Effector CD8-positive, alpha-beta T cell (primary cell): Measurements from ENCODE around the gene BORCS6.
"Not testable (repeated sequence)": the region's sequence is repeated elsewhere in the genome, so short reads cannot be mapped to it uniquely, and the experiment has no call there.

Experiments used
- DNase-seq: peaks from one replicate; lab custom pipeline; 2025; lab: John Stamatoyannopoulos, UW
- total RNA-seq, 4 experiments: gene quantifications; one replicate each; lab custom pipeline; 2026; lab: John Stamatoyannopoulos, UW

Gene BORCS6
- total RNA-seq = 29.9 to 49.0 (median 36.9) reads per million in 4 experiments

- peak; percentile 91 for DNase-seq
Observed at GRCh38 chr17:8189711-8190477, at the start of gene BORCS6. BORCS6 (minus strand) TSS chr17:8190180; CDS start chr17:8190140, 40 bp downstream.

GRCh38 chr17:8237886-8238285, 47.9 kb upstream of the BORCS6 start:
- DNase-seq = no peak

- DNase-seq = no peak
Observed at GRCh38 chr17:8237175-8237574, 47.2 kb upstream of the BORCS6 start.

- no peak for DNase-seq
Observed at GRCh38 chr17:8235676-8236075, 45.7 kb upstream of the BORCS6 start.

- no peak for DNase-seq
Observed at GRCh38 chr17:8234361-8235270, 44.6 kb upstream of the BORCS6 start.

GRCh38 chr17:8231701-8232100, 41.7 kb upstream of the BORCS6 start:
- DNase-seq = no peak

- no peak for DNase-seq
Observed at GRCh38 chr17:8227238-8227581, 37.2 kb upstream of the BORCS6 start.

- DNase-seq = no peak
Observed at GRCh38 chr17:8226536-8227237, 36.7 kb upstream of the BORCS6 start.

GRCh38 chr17:8225813-8226535, 36.0 kb upstream of the BORCS6 start:
- peak; percentile 35 for DNase-seq

- no peak for DNase-seq
Observed at GRCh38 chr17:8224891-8225812, 35.2 kb upstream of the BORCS6 start.

GRCh38 chr17:8223356-8224126, 33.6 kb upstream of the BORCS6 start:
- DNase-seq = peak; percentile 34

- DNase-seq = peak; percentile 91
Observed at GRCh38 chr17:8222630-8223355, 32.8 kb upstream of the BORCS6 start.

- no peak for DNase-seq
Observed at GRCh38 chr17:8222380-8222629, 32.3 kb upstream of the BORCS6 start.

GRCh38 chr17:8221663-8222379, 31.8 kb upstream of the BORCS6 start:
- DNase-seq = peak; percentile 86

- DNase-seq = peak; percentile 81
Observed at GRCh38 chr17:8220783-8221662, 31.0 kb upstream of the BORCS6 start.

- not testable (repeated sequence) for DNase-seq
Observed at GRCh38 chr17:8214000-8214399, 24.0 kb upstream of the BORCS6 start.

GRCh38 chr17:8212312-8213180, 22.6 kb upstream of the BORCS6 start:
- no peak for DNase-seq
